SJSA1 (cell line): ENCODE measurements around the gene KIAA0232. TPM values are rescaled to one million over a fixed set of nuclear protein-coding genes. Genes with fewer than 3 reads are reported as not detected.
"Not testable (repeated sequence)": the region's sequence is repeated elsewhere in the genome, so short reads cannot be mapped to it uniquely, and the experiment has no call there.

Source experiments
- DNase-seq, 2 experiments: peaks; one replicate each; pipeline ENCODE4 v3.0.0-alpha.2; 2015 to 2020; ENCODE audit warnings: low spot score in 2 of 2, low read depth in 1 of 2
- H3K27ac ChIP-seq: fragments of 250-450 bp; sonication (Bioruptor Pico); 2 replicates; pipeline ENCODE4 v1.5.1; 2020; ENCODE audit warnings: mild to moderate bottlenecking, moderate library complexity
- H3K27me3 ChIP-seq: fragments of 250-450 bp; sonication (Bioruptor Pico); replicated peaks from 2 replicates; pipeline ENCODE4 v1.5.1; 2020; ENCODE audit warnings: mild to moderate bottlenecking, moderate library complexity
- H3K36me3 ChIP-seq: fragments of 250-450 bp; sonication (Bioruptor Pico); 2 replicates; pipeline ENCODE4 v1.5.1; 2020; ENCODE audit warnings: mild to moderate bottlenecking
- H3K4me1 ChIP-seq: fragments of 250-450 bp; sonication (Bioruptor Pico); replicated peaks from 2 replicates; pipeline ENCODE4 v1.6.1; 2021; ENCODE audit warnings: mild to moderate bottlenecking
- H3K4me3 ChIP-seq: fragments of 250-450 bp; sonication (Bioruptor Pico); 2 replicates; pipeline ENCODE4 v1.5.1; 2020; ENCODE audit warnings: mild to moderate bottlenecking
- H3K9me3 ChIP-seq: fragments of 250-450 bp; sonication (Bioruptor Pico); replicated peaks from 2 replicates; pipeline ENCODE4 v1.5.1; 2020; ENCODE audit warnings: mild to moderate bottlenecking
- total RNA-seq: library from RNA; depleted of rRNA; stranded (reverse); fragments of >200 nt; shearing (Covaris generic); gene quantifications from 2 replicates; pipeline ENCODE4 v1.2.3, GENCODE V29; 2014

KIAA0232 gene
- total RNA-seq, 1 experiment from 2014 or later = 19.8 TPM

DNA sequence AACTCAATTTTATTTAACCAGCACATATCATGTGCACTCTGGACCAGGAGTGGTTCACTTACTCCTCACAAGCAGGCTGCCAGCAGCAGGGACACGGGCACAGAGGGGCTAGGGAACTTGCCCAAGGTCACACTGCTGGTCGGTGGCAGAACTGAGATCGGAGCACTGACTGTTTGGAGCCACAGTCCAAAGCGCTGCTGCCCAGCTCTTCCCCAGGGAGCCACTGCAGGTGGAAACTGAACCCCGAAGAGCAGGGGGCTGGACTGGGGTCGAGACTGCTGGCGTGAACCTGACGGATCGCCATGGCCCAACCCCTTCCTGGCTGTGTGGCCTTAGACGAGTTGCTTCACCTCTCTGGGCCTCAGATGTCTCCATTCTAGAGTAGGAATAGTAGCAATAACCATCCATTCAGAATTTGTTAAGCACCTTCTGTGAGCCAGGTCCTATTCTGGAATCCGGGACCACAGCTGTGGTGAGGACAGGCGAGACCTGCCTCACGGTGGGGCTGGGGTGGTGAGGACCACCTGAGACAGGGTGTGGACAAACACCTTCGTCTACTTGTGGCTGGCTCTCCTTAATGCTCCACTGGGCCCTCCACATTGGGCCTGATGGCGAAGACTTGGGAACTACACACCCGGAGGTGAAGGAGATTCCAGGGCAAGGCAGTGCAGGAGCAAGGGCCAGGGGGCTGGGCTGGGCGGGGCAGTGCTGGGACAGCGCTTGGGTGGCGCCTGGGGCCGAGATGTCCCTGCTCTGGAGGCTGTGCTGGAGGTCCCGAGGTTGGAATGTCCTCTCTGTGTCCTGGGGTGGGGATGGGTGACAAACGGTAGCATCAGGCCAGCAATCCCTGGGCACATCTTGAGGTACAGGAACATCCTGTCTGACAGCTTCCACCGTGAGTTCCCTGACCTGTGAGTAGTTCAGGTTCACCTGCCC lies 32.0 kb upstream of the KIAA0232 start:
- H3K27me3 ChIP-seq = no peaks in the 10 kb centered on the region
- no peaks in the 10 kb centered on the region for H3K36me3 ChIP-seq
- no peaks in the 10 kb centered on the region for H3K9me3 ChIP-seq
- H3K27ac ChIP-seq = peak overlapping the region; percentile 11; the same call in 1 of the 2 replicates
- DNase-seq = no peak
- H3K4me1 ChIP-seq = peaks cover 50% of the 10 kb centered on the region
- no peak overlapping the region for H3K4me3 ChIP-seq

DNA sequence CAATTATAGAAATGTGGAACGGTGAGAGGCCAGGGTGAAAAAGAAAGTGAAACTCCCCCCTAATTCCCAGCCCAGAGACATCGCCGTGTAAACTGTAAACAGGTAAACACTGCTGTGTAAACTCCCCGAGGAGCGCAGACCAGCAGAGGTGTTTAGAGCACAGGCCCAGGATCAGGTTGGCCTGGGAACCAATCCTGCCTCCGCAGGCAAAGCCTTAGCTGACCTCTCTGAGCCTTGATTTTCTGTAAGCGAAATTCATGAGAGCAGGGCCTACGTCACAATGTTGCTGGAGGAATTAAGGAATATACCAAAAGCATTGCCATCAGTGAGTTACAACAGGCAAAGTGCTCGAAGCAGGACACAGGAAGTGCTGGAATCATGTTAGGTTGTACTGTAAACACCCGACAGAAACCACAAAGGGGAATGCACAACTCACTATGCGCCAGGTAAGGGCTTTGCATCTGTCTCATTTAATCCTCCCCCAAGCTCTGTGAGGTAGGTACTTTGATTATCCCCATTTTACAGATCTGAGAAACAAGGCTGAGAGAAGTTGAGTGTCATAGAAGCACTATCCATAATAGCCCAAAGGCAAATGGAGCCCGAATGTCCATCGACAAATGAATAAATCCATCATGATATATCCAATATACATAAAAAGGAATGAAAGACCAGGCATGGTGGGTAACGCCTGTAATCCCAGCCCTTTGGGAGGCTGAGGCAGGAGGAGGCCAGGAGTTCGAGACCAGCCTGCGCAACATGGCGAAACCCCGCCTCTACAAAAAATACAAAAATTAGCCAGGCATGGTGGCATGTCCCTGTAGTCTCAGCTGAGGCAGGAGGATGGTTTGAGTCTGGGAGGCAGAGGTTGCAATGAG lies 30.7 kb upstream of the KIAA0232 start:
- H3K4me1 ChIP-seq = peaks cover 49% of the 10 kb centered on the region
- peak in 1 of 2 experiments; percentile 14 for DNase-seq
- H3K36me3 ChIP-seq = no peaks in the 10 kb centered on the region
- H3K4me3 ChIP-seq = no peak overlapping the region
- no peaks in the 10 kb centered on the region for H3K27me3 ChIP-seq
- H3K9me3 ChIP-seq = no peaks in the 10 kb centered on the region
- 0 out of 2 replicates have a peak overlapping the region, but pooled peaks have one; percentile 7 for H3K27ac ChIP-seq

DNA sequence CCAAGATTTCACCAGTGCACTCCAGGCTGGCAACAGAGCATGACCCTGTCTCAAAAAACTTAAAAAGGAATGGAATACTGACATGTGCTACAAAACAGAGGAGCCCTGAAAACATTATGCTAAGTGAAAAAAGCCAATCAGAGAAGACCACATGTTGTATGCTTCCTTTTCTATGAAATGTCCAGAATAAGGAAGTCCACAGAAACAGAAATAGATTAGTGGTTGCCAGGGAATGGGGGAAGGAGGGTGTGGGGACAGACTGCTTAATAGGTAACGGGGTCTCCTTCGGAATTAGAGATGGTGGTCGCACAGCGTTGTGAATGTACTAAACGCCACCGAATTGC lies 30.1 kb upstream of the KIAA0232 start:
- Histone ChIP-seq H3K27ac (no peak overlapping the region), H3K9me3 (no peaks in the 10 kb centered on the region), H3K4me1 (peaks cover 43% of the 10 kb centered on the region), H3K4me3 (no peak overlapping the region), H3K36me3 (no peaks in the 10 kb centered on the region), H3K27me3 (no peaks in the 10 kb centered on the region)
- no peak for DNase-seq

DNA sequence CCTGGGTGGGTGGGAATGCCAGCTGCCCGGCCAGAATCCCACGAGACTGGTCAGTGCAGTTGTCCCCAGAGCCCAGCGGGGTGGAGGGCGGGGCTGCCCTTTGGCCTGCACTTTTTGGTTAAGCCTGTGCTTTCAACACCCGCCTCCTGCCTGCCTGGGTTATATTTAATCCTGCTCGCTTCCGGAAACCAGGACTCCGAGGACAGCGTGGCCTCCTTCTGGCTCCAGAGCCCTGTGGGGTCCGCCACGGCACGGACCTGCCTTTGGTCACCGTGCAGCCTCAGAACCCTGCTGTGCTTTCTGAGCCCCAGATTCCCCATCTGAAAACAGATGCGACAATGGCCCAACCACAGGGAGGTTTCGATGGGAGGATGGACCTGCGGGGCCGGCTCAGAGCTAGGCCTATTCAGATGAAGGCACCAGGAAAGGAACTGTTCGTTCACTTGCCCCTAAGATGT lies 29.4 kb upstream of the KIAA0232 start:
- Histone ChIP-seq H3K4me1 (peaks cover 36% of the 10 kb centered on the region), H3K27ac (no peak overlapping the region), H3K9me3 (no peaks in the 10 kb centered on the region), H3K4me3 (no peak overlapping the region), H3K36me3 (no peaks in the 10 kb centered on the region), H3K27me3 (no peaks in the 10 kb centered on the region)
- DNase-seq = no peak

DNA sequence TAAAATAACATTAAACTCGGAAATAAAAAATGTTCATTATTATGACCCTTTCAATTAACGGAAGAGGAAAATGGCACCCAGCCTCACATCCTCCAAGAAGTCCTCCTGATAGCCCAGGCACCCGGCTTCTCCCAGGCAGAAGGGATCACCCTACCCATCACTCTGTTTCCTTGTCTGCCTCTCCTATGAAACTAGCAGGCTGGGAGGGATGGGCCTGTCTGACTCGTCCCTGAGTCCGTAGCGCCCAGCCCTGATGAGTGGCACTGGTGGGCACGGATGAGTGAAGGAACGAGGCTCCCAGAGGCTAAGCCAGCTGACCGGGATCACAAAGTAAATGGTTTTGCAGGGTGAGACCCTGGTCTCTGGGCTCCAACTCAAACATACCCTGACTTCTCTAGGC lies 28.6 kb upstream of the KIAA0232 start:
- Histone ChIP-seq H3K4me3 (no peak overlapping the region), H3K27me3 (no peaks in the 10 kb centered on the region), H3K9me3 (no peaks in the 10 kb centered on the region), H3K27ac (no peak overlapping the region), H3K4me1 (peaks cover 29% of the 10 kb centered on the region), H3K36me3 (no peaks in the 10 kb centered on the region)
- DNase-seq = no peak

DNA sequence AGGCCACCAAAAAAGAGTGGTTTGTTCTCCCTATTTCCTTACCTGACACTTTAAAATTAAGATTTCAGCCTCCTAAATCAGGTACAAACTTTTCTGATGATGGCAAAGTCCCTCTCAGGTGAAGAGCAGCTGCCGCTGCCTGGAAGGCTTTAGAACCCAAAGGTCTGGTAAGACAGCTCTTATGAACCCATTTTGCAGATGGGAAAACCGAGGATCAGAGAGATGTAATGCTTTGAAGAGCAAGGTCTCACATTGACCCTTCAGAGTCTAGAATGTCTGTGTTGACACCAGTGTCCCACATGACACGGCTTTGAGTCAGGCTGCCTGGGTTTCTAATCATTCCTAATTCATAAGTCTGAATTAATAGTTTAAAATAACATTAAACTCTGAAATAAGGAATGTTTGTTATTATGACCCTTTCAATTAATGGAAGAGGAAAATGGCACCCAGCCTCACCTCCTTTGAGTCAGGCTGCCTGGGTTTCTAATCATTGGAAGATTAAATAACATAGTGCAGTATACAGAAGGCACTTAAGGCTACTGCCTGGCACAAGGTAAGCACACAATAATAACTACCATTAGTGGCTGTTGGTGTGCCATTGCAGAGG lies 27.9 kb upstream of the KIAA0232 start:
- Histone ChIP-seq H3K4me1 (peaks cover 22% of the 10 kb centered on the region), H3K27me3 (no peaks in the 10 kb centered on the region), H3K27ac (no peak overlapping the region), H3K36me3 (no peaks in the 10 kb centered on the region), H3K4me3 (no peak overlapping the region), H3K9me3 (no peaks in the 10 kb centered on the region)
- no peak for DNase-seq

DNA sequence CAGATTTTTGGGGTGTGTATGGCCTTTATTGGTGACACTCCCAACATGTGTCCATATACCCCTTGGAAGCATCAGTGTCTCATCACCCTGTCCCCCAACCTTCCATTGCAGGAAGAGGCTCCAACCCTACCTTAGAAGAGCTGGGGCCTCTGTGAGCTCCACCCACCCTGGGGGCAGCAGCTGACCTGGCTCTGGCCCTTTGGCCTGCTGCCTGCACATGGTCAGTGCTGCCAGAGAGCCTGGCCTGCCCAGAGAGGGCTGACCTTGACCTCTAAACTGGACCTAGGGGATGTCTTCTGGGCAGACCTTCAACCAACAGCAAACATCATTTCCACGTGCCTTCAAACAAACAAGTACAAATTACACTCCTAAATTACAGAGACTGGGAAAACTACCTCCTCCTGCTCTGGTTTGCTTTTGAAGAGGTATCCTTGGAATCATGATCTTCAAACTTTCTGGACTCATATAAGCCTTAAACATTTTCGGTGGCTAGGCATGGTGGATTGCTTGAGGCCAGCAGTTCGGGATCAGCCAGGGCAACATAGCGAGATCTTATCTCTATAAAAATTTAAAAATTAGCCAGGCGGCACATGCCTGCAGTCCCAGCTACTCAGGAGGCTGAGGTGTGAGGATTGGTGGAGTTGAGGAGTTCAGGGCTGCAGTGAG lies 27.3 kb upstream of the KIAA0232 start:
- no peak for DNase-seq
- Histone ChIP-seq H3K9me3 (no peaks in the 10 kb centered on the region), H3K27ac (no peak overlapping the region), H3K27me3 (no peaks in the 10 kb centered on the region), H3K4me3 (no peak overlapping the region), H3K36me3 (no peaks in the 10 kb centered on the region), H3K4me1 (peaks cover 15% of the 10 kb centered on the region)

DNA sequence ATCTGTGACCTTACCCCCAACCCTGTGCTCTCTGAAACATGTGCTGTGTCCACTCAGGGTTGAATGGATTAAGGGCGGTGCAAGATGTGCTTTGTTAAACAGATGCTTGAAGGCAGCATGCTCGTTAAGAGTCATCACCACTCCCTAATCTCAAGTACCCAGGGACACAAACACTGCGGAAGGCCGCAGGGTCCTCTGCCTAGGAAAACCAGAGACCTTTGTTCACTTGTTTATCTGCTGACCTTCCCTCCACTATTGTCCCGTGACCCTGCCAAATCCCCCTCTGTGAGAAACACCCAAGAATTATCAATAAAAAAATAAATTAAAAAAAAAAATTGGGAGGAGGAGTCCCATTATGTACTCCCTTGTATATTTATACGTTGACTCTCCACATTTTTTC lies 26.2 kb upstream of the KIAA0232 start:
- H3K27ac ChIP-seq, H3K36me3 ChIP-seq, DNase-seq, H3K9me3 ChIP-seq, H3K4me1 ChIP-seq, H3K27me3 ChIP-seq, H3K4me3 ChIP-seq: not testable (repeated sequence)

DNA sequence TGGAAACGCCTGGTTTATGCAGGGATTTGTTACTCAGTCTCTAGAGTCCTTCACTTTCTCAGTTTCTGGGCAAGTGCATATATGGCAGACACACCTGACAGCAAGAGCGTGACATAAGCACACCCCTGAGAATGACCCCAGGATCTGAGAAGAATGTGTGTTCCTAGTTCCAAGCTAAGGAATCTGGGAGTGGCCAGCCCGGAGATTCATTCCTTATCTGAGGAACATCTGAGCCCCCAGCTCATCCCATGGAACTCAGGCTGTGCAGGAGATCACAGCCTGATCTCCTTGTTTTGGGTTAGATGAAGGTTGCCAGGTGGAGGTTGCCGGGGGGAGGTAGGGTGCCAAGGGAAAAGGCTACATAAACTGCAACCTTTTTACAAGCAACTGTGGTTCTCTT lies 23.8 kb upstream of the KIAA0232 start:
- Histone ChIP-seq H3K27me3 (no peaks in the 10 kb centered on the region), H3K9me3 (no peaks in the 10 kb centered on the region), H3K4me3 (no peak overlapping the region), H3K36me3 (no peaks in the 10 kb centered on the region), H3K27ac (no peak overlapping the region), H3K4me1 (no peaks in the 10 kb centered on the region; the same call in 1 of the 2 replicates)
- no peak for DNase-seq

DNA sequence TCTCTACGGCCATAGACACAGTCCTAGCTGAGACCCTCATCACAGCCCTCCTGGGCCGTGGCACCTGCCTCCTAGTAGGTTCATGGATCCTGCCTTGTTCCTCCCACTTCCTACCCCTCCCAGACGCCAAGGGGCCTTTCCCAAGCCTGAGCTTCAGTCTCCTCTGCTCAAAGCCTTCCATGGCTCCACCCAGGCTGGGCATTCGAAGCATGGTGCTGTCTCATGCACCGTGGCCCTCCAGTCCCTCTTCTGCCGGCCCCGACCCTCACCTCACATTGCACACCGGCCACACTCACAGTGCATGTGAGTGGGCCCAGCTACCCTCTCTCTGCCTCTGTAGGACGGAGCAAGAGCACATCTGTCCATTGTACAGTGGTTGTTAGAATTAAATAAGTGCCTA lies 21.7 kb upstream of the KIAA0232 start:
- no peaks in the 10 kb centered on the region for H3K9me3 ChIP-seq
- H3K4me3 ChIP-seq = no peak overlapping the region
- H3K36me3 ChIP-seq = no peaks in the 10 kb centered on the region
- H3K27me3 ChIP-seq = no peaks in the 10 kb centered on the region
- no peaks in the 10 kb centered on the region; the same call in 1 of the 2 replicates for H3K4me1 ChIP-seq
- no peak overlapping the region for H3K27ac ChIP-seq
- no peak for DNase-seq

DNA sequence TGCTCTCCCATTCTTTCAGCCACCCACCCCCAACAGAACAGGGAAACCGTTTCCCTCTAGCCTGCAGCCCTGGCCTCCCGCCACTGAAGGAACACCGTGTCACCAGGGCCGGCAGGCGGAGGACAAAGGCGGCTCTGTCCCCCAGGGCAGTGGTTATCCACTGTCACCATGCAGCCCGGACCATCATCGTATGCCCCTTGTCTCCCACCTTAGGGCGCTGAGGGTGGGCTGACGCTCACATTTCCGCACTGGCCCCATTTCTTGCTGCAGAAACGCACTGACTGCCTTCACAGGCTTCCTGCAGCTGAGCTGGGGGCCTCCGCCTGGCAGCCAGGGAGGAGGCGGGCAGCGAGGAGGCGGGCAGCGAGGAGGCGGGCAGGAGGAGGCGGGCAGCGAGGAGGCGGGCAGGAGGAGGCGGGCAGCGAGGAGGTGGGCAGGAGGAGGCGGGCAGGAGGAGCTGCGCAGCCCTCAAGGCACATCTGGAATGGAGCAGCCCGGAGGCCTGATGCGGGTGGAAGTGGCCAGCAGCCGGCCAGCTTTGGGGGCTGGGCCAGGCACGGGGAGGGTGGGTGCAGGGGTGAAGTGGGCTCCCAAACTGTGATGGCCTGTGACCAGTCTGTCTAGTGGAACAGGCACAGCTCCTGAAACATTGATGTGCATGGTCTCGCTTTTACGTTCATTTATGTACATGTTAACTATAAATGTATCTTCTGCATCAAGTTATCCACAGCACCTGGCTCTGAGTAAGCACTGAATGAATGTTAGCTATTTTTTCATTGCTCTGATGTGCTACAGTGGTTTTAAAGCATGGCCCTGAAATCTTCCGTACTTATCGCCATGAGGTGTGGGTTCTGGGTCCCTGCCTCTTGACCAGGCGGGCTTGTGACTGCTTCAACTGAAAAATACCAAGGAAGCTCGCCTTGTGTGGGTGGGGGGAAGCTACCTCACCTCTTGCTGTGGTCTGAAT lies 20.6 kb upstream of the KIAA0232 start:
- no peaks in the 10 kb centered on the region for H3K27me3 ChIP-seq
- DNase-seq = no peak
- H3K27ac ChIP-seq = no peak overlapping the region
- H3K9me3 ChIP-seq = no peaks in the 10 kb centered on the region
- no peaks in the 10 kb centered on the region for H3K36me3 ChIP-seq
- no peak overlapping the region for H3K4me3 ChIP-seq
- no peaks in the 10 kb centered on the region; the same call in 1 of the 2 replicates for H3K4me1 ChIP-seq

DNA sequence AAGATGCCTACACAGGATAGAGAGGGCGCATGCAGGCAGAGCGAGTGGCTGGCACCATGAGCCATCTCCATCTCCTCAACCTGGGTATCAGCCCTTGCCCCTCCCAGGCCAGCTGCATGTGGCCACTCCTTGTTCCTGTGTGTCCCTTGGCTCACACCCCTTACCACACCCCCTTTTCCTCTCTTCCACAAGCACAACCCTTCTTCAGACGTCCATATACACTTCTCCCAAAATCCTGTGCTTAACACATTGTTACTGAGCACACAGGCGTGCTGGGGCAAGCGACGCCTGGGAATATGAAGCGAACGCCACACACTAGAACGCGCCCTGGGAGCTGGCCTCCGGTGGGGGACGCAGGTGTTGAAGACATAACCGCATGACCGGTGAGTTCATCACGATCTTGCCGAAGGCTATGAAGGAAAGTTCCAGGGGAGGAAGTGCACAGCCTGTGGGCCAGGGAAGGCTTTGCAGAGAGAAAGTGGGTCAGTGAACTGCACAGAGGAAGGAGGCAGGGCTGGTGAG lies 19.1 kb upstream of the KIAA0232 start:
- no peak overlapping the region for H3K27ac ChIP-seq
- H3K27me3 ChIP-seq = no peaks in the 10 kb centered on the region
- no peak for DNase-seq
- H3K4me1 ChIP-seq = no peaks in the 10 kb centered on the region; the same call in 1 of the 2 replicates
- no peaks in the 10 kb centered on the region for H3K36me3 ChIP-seq
- H3K4me3 ChIP-seq = no peak overlapping the region
- H3K9me3 ChIP-seq = no peaks in the 10 kb centered on the region
